Bronchial epithelial cell (primary cell): ENCODE measurements around the gene TRDMT1. TPM values are rescaled to one million over a fixed set of nuclear protein-coding genes. Genes with fewer than 3 reads are reported as not detected.

ENCODE experiments used
- DNase-seq: peaks from one replicate; pipeline ENCODE4 v3.0.0-alpha.2; 2010; ENCODE audit warnings: low read depth
- FAIRE-seq: peaks from 2 replicates; lab custom pipeline; 2011; peaks lifted over from hg19 to GRCh38; lab: Jason Lieb, UNC
- H3K27me3 ChIP-seq: 2 replicates; pipeline ENCODE4 v1.5.1; 2011; ENCODE audit warnings: low read length; ENCODE audit not compliant: control insufficient read depth, insufficient read depth
- H3K36me3 ChIP-seq: 2 replicates; pipeline ENCODE4 v1.5.1; 2011; ENCODE audit warnings: low read length; ENCODE audit not compliant: control insufficient read depth, insufficient read depth
- H3K4me3 ChIP-seq: 2 replicates; pipeline ENCODE4 v1.5.1; 2011; ENCODE audit warnings: mild to moderate bottlenecking, low read depth, low read length, control low read depth
- CTCF ChIP-seq: IDR thresholded peaks from 2 replicates; pipeline ENCODE4 v1.5.1; 2011; ENCODE audit warnings: mild to moderate bottlenecking, moderate library complexity, low read length, control low read depth, inconsistent platforms; ENCODE audit not compliant: insufficient read depth, severe bottlenecking
- total RNA-seq: library from RNA; depleted of rRNA; stranded (reverse); fragments of >200 nt; gene quantifications from 2 replicates; pipeline ENCODE4 v1.2.1, GENCODE V29; 2014

TRDMT1 gene
- total RNA-seq, 1 donor from 2014 or later: 1.3 TPM

- TF ChIP-seq CTCF: no peak
- no peak overlapping the region for H3K4me3 ChIP-seq
- no peaks in the 10 kb centered on the region for H3K36me3 ChIP-seq
- FAIRE-seq: no peak
- peak; percentile 99 for DNase-seq
- no peaks in the 10 kb centered on the region for H3K27me3 ChIP-seq
Measured at GRCh38 chr10:17216217-17216900, 14.9 kb upstream of the TRDMT1 start.

GRCh38 chr10:17215782-17216122 is 14.3 kb upstream of the TRDMT1 start:
- FAIRE-seq (no peak), DNase-seq (no peak)
- no peaks in the 10 kb centered on the region for H3K36me3 ChIP-seq
- H3K4me3 ChIP-seq: no peak overlapping the region
- H3K27me3 ChIP-seq: no peaks in the 10 kb centered on the region
- TF ChIP-seq CTCF: no peak

- no peaks in the 10 kb centered on the region for H3K27me3 ChIP-seq
- H3K4me3 ChIP-seq: no peak overlapping the region
- no peak for TF ChIP-seq CTCF
- DNase-seq (peak; percentile 89), FAIRE-seq (no peak)
- H3K36me3 ChIP-seq: no peaks in the 10 kb centered on the region
Measured at GRCh38 chr10:17214971-17215781, 13.7 kb upstream of the TRDMT1 start.

- Histone ChIP-seq H3K27me3 (no peaks in the 10 kb centered on the region), H3K36me3 (no peaks in the 10 kb centered on the region), H3K4me3 (no peak overlapping the region)
- FAIRE-seq: no peak
- DNase-seq: no peak
- no peak for TF ChIP-seq CTCF
Measured at GRCh38 chr10:17214526-17214925, 13.1 kb upstream of the TRDMT1 start.

GRCh38 chr10:17213646-17214349 is 12.3 kb upstream of the TRDMT1 start:
- H3K36me3 ChIP-seq: no peaks in the 10 kb centered on the region
- no peak overlapping the region for H3K4me3 ChIP-seq
- DNase-seq (peak; percentile 80), FAIRE-seq (no peak)
- H3K27me3 ChIP-seq: no peaks in the 10 kb centered on the region
- no peak for TF ChIP-seq CTCF
